Right lobe of liver (tissue), 6 donors: Measurements from ENCODE around the gene CAMTA1. TPM values are rescaled to one million over a fixed set of nuclear protein-coding genes. Genes with fewer than 3 reads are reported as not detected.

Experiments
- ATAC-seq, 4 donors: fragments of 200-7000 bp; cut with Tn5 transposase; one replicate each; pipeline ENCODE4 v1.9.1; 2020; ENCODE audit warnings: mild to moderate bottlenecking in 4 of 4, moderate library complexity in 4 of 4
- DNase-seq, 3 donors: peaks; one replicate each; pipeline ENCODE4 v3.0.0-alpha.2; 2020
- H3K27ac ChIP-seq, 3 donors: fragments of 200-600 bp; one replicate each; pipeline ENCODE4 v1.8.0; 2022
- H3K27me3 ChIP-seq, 2 donors: fragments of 200-600 bp; one replicate each; pipeline ENCODE4 v1.8.0; 2022
- H3K36me3 ChIP-seq, 4 donors: fragments of 200-600 bp; sonication (generic) in 1 of 4; one replicate each; pipeline versions ENCODE4 v1.5.1 to v1.8.0; 2017 to 2022; ENCODE audit warnings: control low read depth in 1 of 4
- H3K4me1 ChIP-seq, 4 donors: fragments of 200-600 bp; sonication (generic) in 1 of 4; one replicate each; pipeline versions ENCODE4 v1.5.1 to v1.8.0; 2017 to 2022; ENCODE audit warnings: control low read depth in 1 of 4
- H3K4me3 ChIP-seq, 3 donors: fragments of 200-600 bp; one replicate each; pipeline ENCODE4 v1.8.0; 2022
- H3K9me3 ChIP-seq, 4 donors: fragments of 200-600 bp; sonication (generic) in 1 of 4; one replicate each; pipeline versions ENCODE4 v1.5.1 to v1.8.0; 2017 to 2022; ENCODE audit warnings: control low read depth in 1 of 4
- POLR2A ChIP-seq: fragments of 450-650 bp; IDR thresholded peaks from one replicate; pipeline ENCODE4 v1.6.1; 2017; ENCODE audit warnings: antibody characterized with exemption, mild to moderate bottlenecking
- WGBS: methylation state at CpG from one replicate; pipeline ENCODE4 v1.1.6; 2018; ENCODE audit warnings: low coverage, low lambda C conversion rate; ENCODE audit not compliant: insufficient coverage; ENCODE audit errors: missing lambda C conversion rate; 5-methylcytosine and 5-hydroxymethylcytosine counted together
- intact Hi-C, 2 donors: fragments of 100-400 bp; cut with DNase I; formaldehyde crosslinking; loops; one replicate each; pipeline versions ENCODE4 v1.11.2 to v1.14.1; 2022
- total RNA-seq, 6 experiments: library from RNA; depleted of rRNA in 2 of 6; stranded (reverse); fragments of >200 nt in 2 of 6; fragmentation: NEBNext Ultra II Directional in 3 of 6; extraction: Animal tissue kit (Norgen Biotek cat#: 25700) in 3 of 6; gene quantifications; one replicate each; pipeline versions ENCODE4 v1.1.0 to v1.2.4, GENCODE V29; 2016 to 2023
- TF ChIP-seq, protein P1 (sequence below), 4 donors: fragments of 200-600 bp in 3 of 4; fragments of 450-650 bp in 1 of 4; IDR thresholded peaks; one replicate each; pipeline versions ENCODE4 v1.5.1 to v1.8.0; 2016 to 2022; ENCODE audit warnings: antibody characterized with exemption in 4 of 4, mild to moderate bottlenecking in 2 of 4
- donor health status: DM: no; HTN: yes; CAD: no.
- donor health status: DM: no; HTN: no; CAD: no.
- donor health status: DM: no; HTN: no; CAD: no.
- donor health status: DM: no; HTN: yes; CAD: no.
- donor health status: DM: no; HTN: yes; CAD: no.

CAMTA1 gene
- total RNA-seq, 6 experiments from 2014 or later = 32.3 to 49.4 (median 37.2) TPM

DNA sequence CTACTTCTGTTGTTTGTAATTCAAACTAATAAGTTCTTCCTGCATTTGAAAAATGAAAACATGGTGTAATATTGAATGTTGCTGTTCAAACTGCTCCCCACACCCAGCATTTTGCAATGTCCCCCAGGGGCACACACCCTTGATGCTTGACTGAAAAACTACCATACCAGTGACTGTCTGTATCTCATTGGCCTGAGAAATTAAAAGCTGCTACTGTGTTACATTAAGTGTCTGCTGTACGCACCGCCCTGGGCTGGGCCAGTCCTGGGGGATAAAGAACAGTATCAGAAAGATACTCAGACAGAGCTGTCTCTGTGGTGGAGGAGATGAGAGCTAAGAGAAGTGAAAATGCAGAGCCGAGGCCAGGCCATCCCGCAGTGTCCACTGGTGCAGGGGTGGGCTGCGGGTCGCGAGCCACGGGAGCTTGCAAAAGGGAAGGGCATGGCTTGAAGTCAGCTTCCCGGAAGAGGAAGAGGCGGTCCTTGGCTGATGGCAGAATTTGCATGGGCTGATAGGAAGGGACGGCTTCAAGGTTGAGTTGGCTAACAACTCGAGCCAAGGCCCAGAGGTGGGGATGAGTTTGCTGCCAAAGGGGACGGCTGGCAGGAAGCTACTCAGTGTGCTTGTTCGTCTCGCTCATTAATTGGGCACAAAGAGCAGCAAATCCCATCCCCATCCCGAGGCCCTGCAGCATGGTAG, 656.0 kb downstream of the CAMTA1 start:
- Histone ChIP-seq H3K4me1 (no peaks in the 10 kb centered on the region), H3K4me3 (no peak overlapping the region), H3K27me3 (no peaks in the 10 kb centered on the region), H3K36me3 (no peaks in the 10 kb centered on the region), H3K27ac (no peak overlapping the region), H3K9me3 (no peaks in the 10 kb centered on the region)
- 79% methylated on average over 12 of the region's 16 CpGs for WGBS
- no peak for ATAC-seq
- intact Hi-C loops = no loop called here
- TF ChIP-seq, protein P1, sequence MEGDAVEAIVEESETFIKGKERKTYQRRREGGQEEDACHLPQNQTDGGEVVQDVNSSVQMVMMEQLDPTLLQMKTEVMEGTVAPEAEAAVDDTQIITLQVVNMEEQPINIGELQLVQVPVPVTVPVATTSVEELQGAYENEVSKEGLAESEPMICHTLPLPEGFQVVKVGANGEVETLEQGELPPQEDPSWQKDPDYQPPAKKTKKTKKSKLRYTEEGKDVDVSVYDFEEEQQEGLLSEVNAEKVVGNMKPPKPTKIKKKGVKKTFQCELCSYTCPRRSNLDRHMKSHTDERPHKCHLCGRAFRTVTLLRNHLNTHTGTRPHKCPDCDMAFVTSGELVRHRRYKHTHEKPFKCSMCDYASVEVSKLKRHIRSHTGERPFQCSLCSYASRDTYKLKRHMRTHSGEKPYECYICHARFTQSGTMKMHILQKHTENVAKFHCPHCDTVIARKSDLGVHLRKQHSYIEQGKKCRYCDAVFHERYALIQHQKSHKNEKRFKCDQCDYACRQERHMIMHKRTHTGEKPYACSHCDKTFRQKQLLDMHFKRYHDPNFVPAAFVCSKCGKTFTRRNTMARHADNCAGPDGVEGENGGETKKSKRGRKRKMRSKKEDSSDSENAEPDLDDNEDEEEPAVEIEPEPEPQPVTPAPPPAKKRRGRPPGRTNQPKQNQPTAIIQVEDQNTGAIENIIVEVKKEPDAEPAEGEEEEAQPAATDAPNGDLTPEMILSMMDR (IDR thresholded peaks at IDR 0.05) = no peak
- no peak for TF ChIP-seq POLR2A
- DNase-seq = no peak

DNA sequence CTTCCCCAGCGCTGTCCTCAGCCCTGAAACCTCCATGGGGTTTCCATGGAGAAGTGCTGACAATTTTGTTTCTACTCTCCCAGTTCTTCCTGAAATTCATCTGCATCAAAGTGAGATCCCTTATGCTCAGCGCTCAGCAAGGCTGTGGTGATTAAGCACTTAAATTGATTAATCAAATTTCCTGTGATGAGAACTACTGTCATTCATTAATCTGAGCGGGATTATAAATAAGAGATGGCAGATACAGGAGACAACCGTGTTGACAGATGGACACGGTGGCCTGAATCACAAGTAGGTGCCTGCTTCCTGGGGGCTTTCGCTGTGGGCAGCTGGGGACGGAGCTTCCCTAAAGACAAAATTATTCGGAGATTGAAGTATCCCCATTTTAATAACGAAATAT, 656.8 kb downstream of the CAMTA1 start:
- intact Hi-C loops = no loop called here
- Histone ChIP-seq H3K4me3 (no peak overlapping the region), H3K27me3 (no peaks in the 10 kb centered on the region), H3K36me3 (no peaks in the 10 kb centered on the region), H3K4me1 (no peaks in the 10 kb centered on the region), H3K9me3 (no peaks in the 10 kb centered on the region), H3K27ac (no peak overlapping the region)
- no peak for DNase-seq
- 84% methylated on average over 8 of the region's 9 CpGs for WGBS
- TF ChIP-seq, protein P1 (IDR thresholded peaks at IDR 0.05) = no peak
- no peak for TF ChIP-seq POLR2A
- no peak for ATAC-seq

DNA sequence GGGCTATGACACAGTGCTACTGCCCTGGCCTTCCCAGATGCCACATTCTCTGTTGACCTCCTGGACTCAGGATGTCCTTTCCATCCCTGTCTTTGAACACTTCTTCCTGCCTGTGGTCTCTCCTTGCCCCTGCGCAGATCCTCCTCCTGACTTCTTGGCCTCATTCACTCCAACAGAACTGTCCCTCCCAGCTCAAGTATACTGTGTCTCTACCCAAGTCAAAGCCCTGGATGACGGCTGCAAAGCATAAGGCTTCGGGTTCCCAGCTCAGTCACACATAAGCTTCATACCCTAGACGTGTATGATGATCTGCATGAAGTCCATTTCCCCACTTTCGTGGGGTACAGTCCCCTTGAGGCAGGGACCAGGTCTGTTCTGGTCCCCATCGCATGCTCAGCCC, 657.7 kb downstream of the CAMTA1 start:
- Histone ChIP-seq H3K36me3 (no peaks in the 10 kb centered on the region), H3K4me1 (no peaks in the 10 kb centered on the region), H3K4me3 (no peak overlapping the region), H3K27me3 (no peaks in the 10 kb centered on the region), H3K9me3 (no peaks in the 10 kb centered on the region), H3K27ac (no peak overlapping the region)
- DNase-seq = no peak
- intact Hi-C loops = no loop called here
- no peak for ATAC-seq
- no peak for TF ChIP-seq POLR2A
- TF ChIP-seq, protein P1 (IDR thresholded peaks at IDR 0.05) = no peak
- 88% methylated on average over 4 of the region's 6 CpGs for WGBS

DNA sequence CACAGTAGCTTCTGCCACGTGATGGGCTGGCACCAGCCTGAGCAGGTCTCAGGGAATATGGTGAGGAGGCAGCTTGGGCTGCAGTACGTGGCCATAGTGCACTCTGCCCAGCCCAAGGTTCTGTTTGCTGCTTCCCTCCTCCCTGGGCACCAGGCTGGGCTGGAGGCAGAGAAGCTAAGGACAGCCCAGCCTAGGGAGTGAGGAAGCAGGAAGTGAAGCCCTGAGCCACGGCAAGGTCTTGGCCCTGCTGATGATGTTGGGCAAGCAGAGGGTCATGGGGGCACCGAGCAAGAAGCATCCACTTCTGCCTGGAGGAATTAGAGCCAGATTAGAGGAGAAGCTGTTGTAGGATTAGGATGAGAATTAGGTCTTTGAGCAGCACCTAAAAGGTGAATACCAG, 659.1 kb downstream of the CAMTA1 start:
- no peaks in the 10 kb centered on the region for H3K27me3 ChIP-seq
- H3K27ac ChIP-seq = no peak overlapping the region
- no peak overlapping the region for H3K4me3 ChIP-seq
- intact Hi-C loops = no loop called here
- ATAC-seq = no peak
- H3K4me1 ChIP-seq = no peaks in the 10 kb centered on the region
- H3K9me3 ChIP-seq = no peaks in the 10 kb centered on the region
- no peaks in the 10 kb centered on the region for H3K36me3 ChIP-seq
- no peak for DNase-seq
- 38% methylated on average over 4 of the region's 4 CpGs for WGBS
- TF ChIP-seq POLR2A = no peak
- TF ChIP-seq, protein P1 (IDR thresholded peaks at IDR 0.05) = no peak
